LNCAP (cell line): ENCODE results near the gene MBTPS1.

Source experiments
- TF ChIP-seq, protein P1 (sequence below): fragments of 450-650 bp; IDR thresholded peaks from 2 replicates; pipeline ENCODE4 v1.5.1; 2017; ENCODE audit warnings: mild to moderate bottlenecking

The MBTPS1 gene

DNA sequence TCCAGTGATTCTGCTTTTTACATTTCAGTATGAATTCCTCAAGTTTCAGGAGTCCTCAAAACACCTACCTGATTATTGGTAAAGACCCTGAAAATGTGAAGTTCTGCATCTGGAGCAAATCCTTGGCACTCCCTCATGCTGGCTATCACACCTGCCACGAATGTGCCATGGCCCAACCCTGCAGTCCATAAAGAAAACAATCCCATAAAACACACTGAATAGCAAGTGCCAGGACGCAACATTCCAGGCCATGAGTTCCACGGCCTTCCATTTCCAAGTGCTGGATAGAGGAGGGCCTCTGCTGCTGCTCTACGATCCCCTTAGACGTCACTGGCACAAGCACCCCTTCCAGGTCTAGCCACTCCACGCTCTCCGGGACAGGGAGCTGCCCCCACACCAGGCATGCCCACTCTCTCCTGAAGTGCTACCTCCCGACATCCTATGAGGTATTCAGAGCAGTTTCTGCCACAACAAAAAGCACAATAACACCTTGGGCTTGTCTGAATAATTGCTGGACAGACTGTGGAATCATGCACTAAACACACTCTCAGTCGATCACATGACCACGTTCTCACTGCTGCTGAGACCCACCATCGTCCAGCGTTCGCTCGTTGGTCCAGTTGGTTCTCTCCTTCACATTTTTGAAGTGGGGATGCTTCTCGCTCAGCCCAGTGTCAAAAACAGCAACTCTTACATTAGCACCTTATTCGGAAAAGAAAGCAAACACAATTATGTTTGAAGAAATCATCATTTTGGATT, 23.4 kb downstream of the MBTPS1 start:
- TF ChIP-seq, protein P1, sequence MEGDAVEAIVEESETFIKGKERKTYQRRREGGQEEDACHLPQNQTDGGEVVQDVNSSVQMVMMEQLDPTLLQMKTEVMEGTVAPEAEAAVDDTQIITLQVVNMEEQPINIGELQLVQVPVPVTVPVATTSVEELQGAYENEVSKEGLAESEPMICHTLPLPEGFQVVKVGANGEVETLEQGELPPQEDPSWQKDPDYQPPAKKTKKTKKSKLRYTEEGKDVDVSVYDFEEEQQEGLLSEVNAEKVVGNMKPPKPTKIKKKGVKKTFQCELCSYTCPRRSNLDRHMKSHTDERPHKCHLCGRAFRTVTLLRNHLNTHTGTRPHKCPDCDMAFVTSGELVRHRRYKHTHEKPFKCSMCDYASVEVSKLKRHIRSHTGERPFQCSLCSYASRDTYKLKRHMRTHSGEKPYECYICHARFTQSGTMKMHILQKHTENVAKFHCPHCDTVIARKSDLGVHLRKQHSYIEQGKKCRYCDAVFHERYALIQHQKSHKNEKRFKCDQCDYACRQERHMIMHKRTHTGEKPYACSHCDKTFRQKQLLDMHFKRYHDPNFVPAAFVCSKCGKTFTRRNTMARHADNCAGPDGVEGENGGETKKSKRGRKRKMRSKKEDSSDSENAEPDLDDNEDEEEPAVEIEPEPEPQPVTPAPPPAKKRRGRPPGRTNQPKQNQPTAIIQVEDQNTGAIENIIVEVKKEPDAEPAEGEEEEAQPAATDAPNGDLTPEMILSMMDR = no peak

DNA sequence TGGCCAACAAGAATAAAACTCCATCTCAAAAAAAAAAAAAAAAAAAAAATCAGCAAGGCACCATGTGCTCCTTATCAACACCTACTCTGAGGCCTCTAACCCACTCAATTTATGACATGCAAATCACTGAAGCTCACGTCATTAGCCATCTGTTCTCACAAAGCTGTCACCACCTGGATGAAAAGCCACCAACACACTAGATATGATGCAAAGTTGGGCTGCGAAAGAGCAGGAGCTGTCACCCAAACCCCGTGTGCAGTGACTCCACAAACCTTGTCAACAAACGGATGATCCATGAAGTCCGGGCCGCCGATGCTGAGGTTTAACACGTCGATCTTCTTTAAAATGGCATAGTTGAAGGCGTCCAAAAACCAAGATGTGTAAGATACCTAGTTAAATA, 25.3 kb downstream of the MBTPS1 start:
- TF ChIP-seq, protein P1 = no peak

DNA sequence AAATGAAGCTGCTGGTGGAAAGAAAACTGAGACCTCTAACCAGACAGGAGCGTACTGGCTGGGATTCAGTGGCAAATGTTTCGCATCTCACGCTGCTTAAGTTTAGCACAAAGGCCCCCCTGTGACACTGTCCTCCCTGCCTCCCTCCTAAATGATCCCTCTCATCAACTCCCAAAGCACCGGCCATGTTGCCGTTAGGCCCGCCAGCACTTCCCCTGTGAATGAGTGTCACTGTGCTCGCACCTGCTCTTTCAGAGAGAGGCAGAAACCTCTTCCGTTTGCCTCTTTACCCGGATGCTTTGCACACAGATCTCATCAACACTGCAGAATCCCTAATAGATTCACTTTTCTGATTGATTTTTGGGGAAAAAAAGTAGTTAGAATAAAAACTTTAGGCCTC, 26.5 kb downstream of the MBTPS1 start:
- TF ChIP-seq, protein P1 = no peak

DNA sequence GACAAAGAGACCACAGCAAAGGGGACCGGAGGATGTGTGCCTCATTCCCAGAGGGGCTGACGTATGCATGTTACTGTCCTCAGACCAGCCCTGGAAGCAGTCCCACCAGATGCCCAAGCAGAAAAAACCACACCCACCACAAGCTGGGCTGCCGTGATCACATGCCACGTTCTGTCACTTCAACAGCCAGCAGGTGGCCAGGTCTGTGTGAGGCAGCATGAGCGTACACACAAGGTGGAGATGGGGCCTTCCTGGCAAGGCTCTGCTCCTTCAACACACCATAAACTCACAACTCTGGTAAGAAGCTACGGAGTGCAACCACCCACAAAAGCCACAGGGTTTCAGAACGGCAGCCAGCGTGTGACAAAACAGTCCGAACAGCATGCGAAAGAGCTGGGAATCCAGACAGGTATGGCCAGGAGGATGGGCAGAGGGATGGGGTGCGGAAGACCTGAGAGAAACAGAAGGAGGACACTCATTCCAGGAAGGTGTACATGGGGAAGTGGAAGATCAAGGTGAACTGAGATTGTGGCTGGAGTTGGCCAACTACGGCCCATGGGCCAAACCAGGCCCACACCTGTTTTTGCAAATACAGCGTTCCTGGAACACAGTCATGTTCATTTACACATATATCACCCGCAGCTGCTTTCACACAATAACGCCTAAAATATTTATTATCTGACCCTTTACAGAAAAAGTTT, 27.9 kb downstream of the MBTPS1 start:
- TF ChIP-seq, protein P1 = no peak

DNA sequence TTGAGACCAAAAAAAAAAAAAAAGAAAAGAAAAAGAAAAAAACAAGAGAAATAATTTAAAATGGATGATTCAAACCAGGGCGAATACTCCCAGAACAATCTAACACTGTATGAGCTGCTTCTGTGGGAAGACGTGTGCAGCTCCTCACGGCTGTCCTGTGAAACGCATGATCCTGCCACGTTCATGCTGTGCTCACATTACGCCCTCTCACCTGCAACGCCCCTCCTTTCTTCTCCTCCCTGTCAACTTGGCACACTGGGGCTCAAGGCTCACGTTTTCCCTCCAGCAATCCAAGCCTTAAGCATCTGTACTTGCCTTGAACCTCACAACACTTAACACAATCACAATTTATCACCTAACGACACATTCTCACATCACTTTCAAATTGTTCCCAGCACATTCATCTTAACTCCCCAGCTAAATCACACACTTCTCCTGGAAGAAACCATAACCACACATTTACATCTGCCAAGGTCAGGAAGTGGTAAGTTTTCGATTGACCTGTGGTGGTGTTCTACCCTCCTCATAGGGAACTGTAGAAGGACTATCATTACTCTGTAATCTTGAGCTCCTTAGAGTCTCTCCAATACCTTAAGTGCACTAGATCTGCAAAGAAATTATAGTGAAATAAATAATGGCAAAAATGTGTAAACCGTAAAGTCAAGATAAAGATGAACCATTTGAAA, 29.1 kb downstream of the MBTPS1 start:
- TF ChIP-seq, protein P1 = no peak

DNA sequence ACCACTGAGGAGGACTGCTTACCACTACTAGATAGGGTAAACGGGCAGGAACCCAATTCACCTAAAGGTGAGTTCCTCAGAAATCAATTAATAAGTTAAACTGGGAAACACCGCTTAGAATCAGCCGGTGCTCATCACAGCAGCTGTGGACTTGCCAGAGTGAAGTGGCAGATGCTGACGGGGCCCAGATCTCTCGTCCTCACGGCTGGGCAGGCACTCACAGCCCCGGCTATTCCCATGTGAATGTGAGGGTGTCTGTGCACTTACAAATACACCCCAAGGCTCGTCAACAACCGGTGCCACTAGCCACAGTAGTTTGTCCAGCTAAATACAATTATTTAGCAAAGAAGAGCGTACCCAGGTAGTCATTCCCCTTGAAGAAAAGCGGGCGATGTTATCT, 29.7 kb downstream of the MBTPS1 start:
- TF ChIP-seq, protein P1 = no peak

DNA sequence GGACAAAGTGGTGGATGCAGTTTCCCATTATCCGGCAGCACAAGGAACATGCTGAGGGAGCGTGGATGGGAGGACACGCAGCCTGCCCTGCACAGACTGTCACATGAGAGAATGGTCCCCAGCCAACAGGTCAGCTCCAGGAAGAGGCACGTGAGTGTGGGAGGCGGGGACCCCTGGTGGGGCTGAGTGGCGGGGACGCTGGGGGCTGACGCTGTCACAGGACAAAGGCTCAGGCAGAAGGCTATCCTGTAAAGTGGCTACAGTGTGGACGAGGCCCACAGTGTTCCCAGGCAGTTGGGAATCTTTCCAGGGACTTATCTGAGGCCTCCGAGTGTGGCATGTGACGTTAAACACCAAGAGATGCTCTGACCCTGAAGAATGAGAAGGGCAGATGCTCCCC, 30.4 kb downstream of the MBTPS1 start:
- TF ChIP-seq, protein P1 = no peak
